ENCODE measurements around the gene VPS52.
A peak's percentile ranks its signal among the peaks of the same experiment; 100 is the strongest.

The VPS52 gene

GRCh38 chr6:33271468-33272274 lies at the start of gene VPS52, which contains the start of gene RPS18 (continued):
- TF ChIP-seq ZNF449 (tag by site-specific recombination; IDR thresholded peaks at IDR 0.05) (peak; percentile 12; the same call in 1 of the 2 replicates), ZNF639 (tag by site-specific recombination; IDR thresholded peaks at IDR 0.05) (peak; percentile 96), ZNF16 (tag by site-specific recombination; IDR thresholded peaks at IDR 0.05; ENCODE audit: low read depth) (0 out of 2 replicates have a peak, but pooled peaks have one; percentile 49), ATF2 (tag by site-specific recombination; IDR thresholded peaks at IDR 0.05; ENCODE audit: low read depth) (0 out of 2 replicates have a peak, but pooled peaks have one; percentile 5), ZNF626 (tag by site-specific recombination; IDR thresholded peaks at IDR 0.05) (no peak), KLF10 (tag by site-specific recombination; IDR thresholded peaks at IDR 0.05) (peak; percentile 67; the same call in 1 of the 2 replicates), ZFP41 (tag by site-specific recombination; IDR thresholded peaks at IDR 0.05; ENCODE audit: borderline replicate concordance) (no peak), ZBTB26 (tag by site-specific recombination; optimal IDR thresholded peaks at IDR 0.05) (peak; percentile 44), ZBTB6 (tag by site-specific recombination; IDR thresholded peaks at IDR 0.05) (0 out of 2 replicates have a peak, but pooled peaks have one; percentile 4), ZSCAN30 (tag by site-specific recombination; IDR thresholded peaks at IDR 0.05) (no peak; the same call in none of the 2 replicates), PBX3 (CRISPR knock-in tag; IDR thresholded peaks at IDR 0.05) (peak; percentile 78), ZIC2 (tag by site-specific recombination; IDR thresholded peaks at IDR 0.05) (peak; percentile 37), ZNF704 (tag by site-specific recombination; IDR thresholded peaks at IDR 0.05) (no peak), ZBTB49 (tag by site-specific recombination; IDR thresholded peaks at IDR 0.05; ENCODE audit: low read depth) (no peak), ZNF747 (tag by site-specific recombination; IDR thresholded peaks at IDR 0.05) (no peak), ZNF658 (tag by site-specific recombination; IDR thresholded peaks at IDR 0.05) (no peak), ZNF837 (tag by site-specific recombination; IDR thresholded peaks at IDR 0.05) (no peak), ZNF26 (tag by site-specific recombination; IDR thresholded peaks at IDR 0.05) (no peak), TRIM28 (IDR thresholded peaks at IDR 0.05; ENCODE audit: borderline replicate concordance, low read length) (peak; percentile 84; the same call in 1 of the 2 replicates), BCL6B (tag by site-specific recombination; IDR thresholded peaks at IDR 0.05) (no peak)
